HG02885 (cell line): Measurements from ENCODE around the gene OR52N2.
A peak's percentile ranks its signal among the peaks of the same experiment; 100 is the strongest.

ENCODE experiments used
- ATAC-seq: cut with Tn5 transposase; IDR thresholded peaks from one replicate; pipeline ENCODE4 v1.9.1; 2021; ENCODE audit warnings: mild to moderate bottlenecking; ENCODE audit not compliant: unreplicated experiment, poor library complexity

Gene OR52N2

DNA sequence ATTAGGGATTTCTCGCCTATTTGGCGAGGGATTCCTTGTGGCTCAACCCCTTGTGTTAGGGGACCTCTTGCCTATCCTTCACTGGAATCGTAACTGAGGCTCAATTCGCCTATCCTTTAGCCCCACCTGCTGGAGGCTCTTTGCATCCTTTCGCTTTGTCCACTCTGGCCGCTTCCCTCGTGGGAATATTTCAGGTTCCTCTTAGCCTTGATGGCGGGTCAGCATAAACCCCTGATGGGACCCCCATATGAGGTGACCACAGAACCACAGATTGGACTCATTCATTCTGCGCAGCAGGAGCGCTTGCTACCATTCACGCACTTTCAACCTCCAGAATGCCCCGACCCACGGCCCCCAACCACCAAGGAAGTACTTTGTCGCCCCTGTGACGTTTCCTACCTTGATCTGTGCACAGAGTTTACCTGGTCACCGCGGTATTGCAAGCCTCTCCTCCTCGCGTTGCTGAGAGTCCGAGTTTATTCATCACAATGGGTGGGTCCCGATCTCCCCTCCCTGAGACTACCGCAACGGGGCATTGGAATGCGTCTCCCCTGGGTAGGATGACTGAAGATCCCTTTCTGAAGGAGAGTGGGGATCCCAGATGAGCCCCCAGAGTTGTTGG, at the start of gene OR52N2:
Gene OR52N2, plus strand, starts transcription at position 425 of the 622 bp plus-strand sequence. CDS start 11,412 bp downstream, outside the sequence.
- peak; percentile 94 for ATAC-seq

DNA sequence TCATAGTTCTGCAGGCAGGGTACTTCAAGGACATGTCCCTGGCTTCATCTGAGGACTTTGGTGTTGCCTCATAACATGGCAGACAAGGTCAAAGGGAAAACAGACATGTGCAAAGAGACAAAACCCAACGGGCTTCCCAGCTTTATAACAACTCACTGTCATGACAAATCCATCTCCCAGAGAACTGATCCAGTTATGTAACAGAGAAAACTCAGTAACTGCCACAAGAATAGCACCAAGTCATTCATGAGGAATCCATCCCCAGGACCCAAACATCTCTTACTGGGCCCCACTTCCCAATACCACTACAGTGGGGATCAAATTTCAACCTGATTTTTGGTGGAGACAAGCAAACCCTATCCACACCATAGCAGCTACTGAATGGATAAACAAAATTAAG, 41.7 kb upstream of the OR52N2 start:
- ATAC-seq: no peak

DNA sequence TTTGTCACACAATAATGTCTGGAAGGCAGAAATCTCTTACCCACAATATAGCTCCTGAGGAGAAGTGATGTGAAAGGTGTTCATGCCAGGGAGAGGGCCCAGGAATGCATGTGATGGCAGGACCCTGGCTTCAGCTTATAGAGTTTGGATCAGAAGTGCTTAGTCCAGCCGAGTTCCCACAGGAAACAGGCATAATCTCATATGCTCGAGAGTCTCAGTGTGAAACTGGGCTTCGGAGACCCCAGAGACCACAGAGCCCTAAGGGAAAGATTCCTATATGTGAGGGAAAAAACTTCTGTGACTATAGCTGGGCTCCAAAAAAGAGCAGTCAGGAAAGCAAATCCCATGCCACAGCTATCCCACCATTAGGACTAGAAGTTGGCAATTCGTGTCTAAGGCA, 25.5 kb upstream of the OR52N2 start, which contains the start of gene OR52N5:
Gene OR52N5, minus strand, starts transcription at position 101 of the 400 bp plus-strand sequence. CDS start 4,721 bp downstream, outside the sequence.
- no peak for ATAC-seq

DNA sequence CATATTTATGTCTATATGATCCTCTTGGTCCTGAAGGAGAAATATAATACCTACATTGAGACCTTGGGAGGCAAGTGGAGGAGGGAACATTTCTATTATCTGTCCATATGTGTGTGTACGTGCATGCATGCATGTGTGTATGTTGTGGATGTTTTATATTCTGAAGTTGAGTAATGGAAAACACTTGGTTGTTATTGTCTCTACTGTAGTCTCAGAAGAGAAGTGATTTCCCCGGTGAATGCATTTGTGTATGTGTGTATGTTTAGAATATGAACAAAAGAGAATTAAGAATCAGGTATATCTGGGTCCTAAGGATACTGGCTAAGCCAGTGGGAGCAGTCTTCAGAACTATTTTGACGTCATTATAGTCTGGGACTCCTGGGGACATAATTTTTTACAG, 17.6 kb upstream of the OR52N2 start, which contains the start of gene OR52N1:
Gene OR52N1, minus strand, starts transcription at position 101 of the 400 bp plus-strand sequence. CDS start 2,449 bp downstream, outside the sequence.
- no peak for ATAC-seq

DNA sequence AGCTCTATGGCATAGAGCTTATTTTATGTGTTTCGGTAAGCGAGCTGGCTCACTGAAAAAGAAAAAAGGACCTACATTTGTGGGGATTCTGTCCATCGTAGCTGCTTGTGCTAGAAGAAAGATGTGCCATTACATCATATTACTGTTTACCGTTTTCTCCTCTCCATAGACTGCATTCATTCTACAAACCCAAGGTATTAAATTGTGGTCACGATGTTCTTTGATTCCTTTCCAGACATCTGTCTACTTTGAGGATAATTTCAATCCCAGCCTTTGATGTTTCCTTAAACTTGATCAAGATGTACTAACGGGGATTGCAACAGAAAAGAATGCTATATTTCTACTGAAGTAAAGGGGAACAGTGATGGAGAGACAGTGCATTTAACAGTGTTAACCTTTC, 12.2 kb upstream of the OR52N2 start:
- no peak for ATAC-seq

DNA sequence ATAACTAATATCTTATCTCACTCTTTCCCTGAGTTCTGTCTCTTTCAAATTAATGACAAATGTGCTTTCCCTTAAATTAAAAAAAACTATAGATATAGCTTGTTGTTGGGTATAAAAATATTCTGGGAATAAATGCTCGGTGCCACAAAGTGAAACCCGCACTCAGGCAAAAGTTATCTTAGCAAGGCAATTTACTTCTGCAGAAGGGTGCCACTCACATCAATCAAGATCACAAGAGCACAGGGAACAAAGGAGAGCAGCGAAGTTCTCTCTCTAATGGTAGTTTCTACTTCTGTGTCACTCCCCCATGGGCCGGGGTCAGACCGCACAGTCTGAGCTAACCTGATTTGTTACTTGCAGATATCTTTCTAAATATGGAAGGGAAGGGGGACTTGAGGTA, 4.7 kb upstream of the OR52N2 start:
- no peak for ATAC-seq

DNA sequence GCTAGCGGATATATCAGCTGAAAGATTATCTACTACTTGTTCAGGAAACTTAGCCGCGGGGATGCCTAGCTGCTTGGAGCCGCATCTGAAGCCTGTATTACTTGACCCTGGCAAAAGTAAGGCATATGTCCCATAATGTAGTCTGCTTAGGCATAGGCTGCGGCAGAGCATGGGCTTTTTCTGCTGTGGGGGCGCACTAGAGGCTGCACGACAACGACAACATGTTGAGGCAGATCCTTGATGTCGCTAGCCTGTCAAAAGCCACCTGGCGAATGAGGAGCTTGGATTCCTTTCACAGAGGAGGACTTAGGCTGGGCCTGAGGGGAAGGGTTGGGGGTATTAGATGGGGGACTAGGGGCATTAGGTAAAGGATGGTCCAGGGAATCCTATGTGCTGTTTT, 1.1 kb upstream of the OR52N2 start:
- ATAC-seq: no peak

DNA sequence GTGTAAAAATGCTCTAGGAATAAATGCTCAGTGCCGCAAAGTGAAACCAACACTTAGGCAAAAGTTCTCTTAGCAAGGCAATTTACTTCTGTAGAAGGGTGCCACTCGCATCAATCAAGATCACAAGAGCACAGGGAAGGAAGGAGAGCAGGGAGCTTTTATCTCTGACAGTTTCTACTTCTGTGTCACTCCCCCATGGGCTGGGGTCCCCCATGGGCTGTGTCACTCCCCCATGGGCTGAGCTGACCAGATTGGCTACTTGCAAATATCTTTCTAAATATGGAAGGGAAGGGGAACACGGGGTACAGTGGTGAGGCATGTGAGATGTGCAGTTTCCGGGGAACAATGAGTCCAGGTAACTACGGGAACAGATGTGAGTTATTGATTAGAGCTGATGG, 397 bp downstream of the OR52N2 start:
- peak; percentile 34 for ATAC-seq

DNA sequence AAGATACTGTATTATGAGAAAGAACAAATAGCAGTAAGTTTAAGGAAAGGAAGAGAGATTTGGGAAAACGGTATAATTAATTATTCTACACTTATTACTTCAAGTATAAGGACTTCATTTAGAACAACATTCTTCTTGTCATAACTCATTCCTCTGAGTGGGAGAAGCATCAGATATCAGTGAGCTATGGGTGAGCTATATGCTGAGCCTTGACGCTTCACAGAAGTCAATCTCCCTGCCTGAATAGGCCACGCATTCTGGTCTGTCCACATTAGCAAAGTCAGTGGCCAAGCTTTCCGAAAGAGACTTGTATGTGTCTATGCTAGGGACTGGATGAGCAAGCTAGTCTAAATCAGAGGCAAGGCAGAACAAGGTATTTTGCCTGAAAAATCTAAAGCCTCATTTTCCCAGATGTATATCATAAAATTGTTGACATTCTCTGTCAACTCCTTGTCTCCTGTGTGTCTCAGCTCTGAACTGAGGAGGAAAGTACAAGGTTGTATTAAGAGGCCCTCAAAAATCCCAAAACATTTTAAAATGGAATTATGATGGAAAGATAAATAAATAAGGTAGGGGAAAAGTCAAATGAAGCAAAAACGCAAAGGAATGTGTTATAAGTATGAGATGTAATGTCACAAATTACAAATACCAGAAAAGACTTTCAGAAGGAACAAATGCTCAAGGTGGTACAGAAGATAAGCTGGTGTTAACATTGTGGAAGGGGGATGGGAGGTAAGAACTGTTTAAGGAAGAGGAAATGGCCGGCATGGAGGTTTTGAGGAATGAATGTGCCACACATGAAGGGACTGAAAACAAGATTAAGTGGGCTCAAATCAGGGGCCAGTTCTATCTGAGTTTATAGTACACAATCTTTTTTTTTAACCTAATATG, 1.4 kb downstream of the OR52N2 start:
- ATAC-seq: no peak

DNA sequence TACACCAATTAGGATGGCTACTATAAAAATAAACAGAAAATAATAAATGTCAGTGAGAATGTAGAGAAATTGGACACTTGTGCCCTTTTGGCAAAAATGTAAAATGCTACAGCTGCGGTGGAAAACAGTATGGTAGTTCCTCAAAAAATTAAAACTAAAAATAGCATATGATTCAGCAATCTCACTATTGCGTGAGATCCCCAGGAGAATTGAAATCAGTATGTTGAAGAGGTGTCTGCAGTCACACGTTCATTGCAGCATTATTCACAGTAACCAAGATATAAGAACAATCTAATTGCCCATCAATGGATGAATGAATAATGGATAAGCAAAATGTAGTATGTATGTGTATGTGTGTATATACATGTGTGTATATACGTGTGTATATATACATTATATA, 6.8 kb downstream of the OR52N2 start:
- no peak for ATAC-seq

DNA sequence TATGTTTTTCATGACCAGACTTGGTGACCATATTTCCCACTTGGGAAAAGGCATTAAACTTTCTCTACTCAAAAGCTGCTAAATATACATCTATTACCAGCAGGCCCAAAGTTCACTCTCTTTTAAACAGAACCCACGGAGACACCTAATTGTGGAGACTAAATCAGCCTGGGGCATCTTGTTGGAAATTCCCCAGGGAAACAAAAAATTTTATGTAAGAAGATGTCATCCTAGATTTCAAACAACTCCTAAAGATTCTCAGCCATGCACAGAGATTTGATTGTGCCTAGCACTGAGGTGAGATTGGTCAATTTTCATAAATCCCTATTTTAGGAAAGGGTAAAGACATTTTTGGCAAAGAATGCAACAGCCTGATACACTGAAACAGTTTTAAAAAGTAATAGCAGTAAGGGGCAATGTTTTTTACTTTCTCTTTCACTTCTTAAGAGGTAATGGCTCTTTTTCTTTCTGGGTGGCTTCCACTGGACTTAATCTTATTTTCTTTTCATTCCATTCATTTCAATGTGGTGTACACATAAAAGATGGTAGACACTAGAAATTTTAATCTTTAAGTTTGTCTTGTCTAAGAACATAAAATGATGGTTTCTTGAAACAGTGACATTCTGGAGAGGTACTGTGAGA, 9.6 kb downstream of the OR52N2 start:
- ATAC-seq: peak; percentile 67

DNA sequence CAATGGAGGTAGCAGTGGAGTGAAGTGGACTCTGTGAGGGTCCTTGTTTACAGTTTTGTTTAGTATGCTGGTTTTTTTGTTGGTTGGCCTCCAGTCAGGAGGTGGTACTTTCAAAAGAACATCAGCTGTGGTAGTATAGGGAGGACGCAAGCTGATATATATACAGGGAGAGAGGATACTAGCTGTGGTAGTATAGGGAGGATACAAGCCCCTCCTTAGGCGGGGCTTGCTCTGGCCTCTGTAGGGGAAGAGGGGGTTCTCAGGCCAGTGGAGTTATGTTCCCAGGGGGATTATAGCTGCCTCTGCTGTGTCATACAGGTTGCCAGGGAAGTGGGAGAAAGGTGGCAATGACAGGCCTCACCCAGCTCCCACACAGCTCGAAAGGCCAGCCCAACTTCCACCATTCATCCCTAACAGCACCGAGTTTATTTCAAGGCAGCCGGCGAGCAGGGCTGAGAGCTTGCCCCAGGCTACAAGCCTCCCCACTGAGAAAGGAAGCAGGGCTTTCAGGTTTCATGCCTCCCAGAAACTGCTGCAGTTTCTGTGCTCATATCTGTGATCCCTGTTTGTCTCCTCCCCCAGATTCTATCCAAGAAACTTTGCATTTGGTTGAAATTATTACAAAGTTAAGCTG, 22.6 kb downstream of the OR52N2 start:
- no peak for ATAC-seq

DNA sequence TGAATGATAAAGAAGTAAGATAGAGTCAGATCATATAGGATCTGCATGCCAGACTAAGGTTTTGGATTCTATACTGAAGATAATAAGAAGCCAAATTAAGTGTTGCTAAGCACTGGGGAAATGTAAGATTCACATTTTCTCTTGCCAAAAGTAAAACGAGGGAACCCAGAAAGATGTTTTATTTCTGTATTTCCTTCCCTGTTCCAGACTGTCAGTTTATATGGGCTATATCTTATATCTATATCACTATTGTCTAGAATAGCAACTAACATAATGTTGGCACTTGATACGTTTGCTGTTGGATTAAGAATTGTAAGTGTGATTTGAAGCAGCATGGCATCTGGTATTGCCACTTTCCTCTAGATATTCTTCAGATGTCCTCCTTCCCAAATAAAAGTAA, 24.7 kb downstream of the OR52N2 start:
- no peak for ATAC-seq

DNA sequence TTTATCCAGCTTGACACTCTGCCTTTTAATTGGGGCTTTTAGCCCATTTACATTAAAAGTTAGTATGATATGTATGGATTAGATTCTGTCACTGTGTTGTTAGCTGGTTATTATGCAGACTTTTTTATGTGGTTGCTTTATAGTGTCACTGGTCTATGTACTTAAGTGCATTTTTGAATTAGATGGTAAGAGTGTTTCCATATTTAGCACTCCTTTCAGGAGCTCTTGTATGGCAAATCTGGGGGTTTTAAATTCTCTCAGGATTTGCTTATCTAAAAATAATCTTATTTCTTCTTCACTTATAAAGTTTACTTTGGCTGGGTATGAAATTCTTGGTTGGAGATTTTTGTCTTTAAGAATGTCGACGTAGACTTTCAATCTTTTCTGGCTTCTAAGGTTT, 29.0 kb downstream of the OR52N2 start:
- ATAC-seq: no peak

DNA sequence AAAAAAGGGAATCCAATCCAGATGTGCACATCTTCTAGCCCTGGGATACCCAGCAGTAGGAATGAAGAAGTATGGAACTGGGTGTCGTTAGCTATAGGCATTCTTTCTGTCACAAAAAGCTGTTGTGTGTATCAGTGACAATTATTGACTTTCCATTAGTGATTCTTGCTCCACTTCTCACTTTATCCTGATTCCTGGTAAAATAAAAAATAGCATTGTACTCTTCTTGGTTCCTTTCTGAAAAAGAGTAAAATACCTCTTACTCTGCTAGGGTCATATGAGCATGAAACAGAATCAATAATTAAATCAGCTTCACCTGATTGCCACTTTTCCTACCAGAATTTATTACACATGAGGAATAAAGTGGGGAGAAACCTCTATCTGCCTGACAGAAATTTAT, 33.1 kb downstream of the OR52N2 start, which contains the start of gene OR52E6:
Gene OR52E6, minus strand, starts transcription at position 101 of the 400 bp plus-strand sequence. Its CDS starts 0 bp downstream, at position 101.
- ATAC-seq: no peak

DNA sequence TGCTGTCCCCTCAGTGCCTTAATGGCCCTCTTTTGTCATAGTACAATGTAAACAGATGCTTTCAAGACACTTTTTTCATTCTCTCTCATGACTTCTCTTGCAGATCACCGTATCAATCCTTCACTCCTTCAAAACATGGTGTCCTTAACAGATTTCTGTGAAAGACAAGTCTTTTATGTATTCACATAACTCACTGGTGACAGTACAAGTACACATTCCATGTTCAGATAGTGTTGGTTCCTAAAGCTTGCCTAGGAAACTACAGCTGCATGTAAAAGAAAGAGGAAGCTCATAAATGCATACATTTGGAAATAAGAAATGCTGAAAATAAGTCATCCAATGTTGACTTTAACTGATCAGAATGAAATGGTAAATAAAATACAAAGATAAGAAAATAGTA, 38.0 kb downstream of the OR52N2 start:
- no peak for ATAC-seq

DNA sequence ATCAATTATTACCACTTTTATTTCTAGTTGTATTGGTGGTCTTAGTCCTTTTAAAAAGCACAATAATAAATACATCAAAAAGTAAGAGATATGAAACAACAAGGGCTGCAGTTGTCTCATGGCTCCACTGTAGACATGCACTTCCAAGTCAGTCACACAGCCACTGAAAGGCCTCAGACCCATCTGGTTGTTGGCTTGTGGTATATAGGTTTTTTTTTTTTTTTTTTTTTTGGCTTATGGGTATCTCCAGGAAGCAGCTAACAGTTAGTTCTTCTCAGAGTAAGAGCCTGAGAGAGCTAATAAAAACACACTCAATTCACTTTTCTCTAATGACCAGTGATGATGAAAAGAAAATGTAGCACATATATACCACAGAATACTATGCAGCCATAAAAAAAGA, 39.0 kb downstream of the OR52N2 start:
- ATAC-seq: no peak

DNA sequence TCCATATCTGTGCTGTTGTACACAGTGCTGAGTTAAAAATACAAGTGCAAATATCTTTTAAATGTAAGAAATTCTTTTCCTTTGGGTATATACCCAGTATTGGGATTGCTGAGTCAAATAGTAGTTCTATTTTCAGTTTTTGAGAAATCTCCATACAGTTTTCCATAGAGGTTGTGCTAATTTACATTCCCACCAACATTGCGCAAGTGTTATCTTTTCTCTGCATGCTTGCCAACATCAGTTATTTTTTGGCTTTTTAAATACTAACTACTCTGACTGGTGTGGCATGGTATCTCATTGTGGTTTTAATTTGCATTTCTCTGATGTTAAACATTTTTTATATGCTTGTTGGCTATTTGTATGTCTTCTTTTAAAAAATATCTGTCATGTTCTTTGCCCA, 42.3 kb downstream of the OR52N2 start:
- no peak for ATAC-seq

DNA sequence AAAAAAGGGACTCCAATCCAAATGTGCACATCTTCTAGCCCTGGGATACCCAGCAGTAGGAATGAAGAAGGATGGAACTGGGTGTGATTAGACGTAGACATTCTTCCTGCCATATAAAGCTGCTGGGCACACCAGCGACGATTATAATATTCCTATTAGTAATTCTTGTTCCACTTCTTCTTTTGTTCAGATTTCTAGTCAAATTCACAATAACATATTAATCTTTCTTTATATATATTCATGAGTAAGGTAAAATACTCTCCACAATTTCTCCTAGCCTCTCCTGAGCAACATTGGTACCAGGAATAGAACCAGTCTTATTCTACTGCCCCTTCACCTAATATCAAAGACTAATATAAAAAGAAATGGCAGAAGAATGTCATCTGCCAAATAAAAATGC, 48.9 kb downstream of the OR52N2 start, which contains the start of gene OR52E8:
Gene OR52E8, minus strand, starts transcription at position 101 of the 400 bp plus-strand sequence. Its CDS starts 0 bp downstream, at position 101.
- ATAC-seq: no peak

DNA sequence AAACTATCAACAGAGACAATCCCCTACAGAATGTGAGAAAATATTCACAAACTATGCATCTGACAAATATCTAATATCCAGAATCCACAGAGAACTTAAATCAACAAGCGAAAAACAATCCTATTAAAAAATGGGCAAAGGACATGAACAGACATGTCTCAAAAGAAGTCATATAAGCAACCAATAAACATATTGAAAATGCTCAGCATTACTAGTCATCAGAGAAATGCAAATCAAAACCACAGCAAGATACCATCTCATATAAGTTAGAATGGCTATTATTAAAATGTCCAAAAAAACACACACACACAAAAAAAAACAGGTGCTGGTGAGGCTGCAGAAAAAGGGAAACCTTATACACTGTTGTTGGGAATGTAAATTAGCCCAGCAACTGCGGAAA, 57.1 kb downstream of the OR52N2 start:
- no peak for ATAC-seq
